KOPT-K1 (cell line): Measurements from ENCODE around the gene SHISA2.

Experiments
- H3K27ac ChIP-seq: fragments of 200-600 bp; sonication (generic); 2 replicates; pipeline ENCODE4 v1.5.1; 2016; ENCODE audit warnings: antibody characterized with exemption, mild to moderate bottlenecking, low read depth, low read length; ENCODE audit not compliant: poor library complexity, severe bottlenecking
- H3K36me3 ChIP-seq: fragments of 200-600 bp; sonication (generic); 2 replicates; pipeline ENCODE4 v1.5.1; 2017; ENCODE audit warnings: antibody characterized with exemption, mild to moderate bottlenecking, low read length, moderate library complexity; ENCODE audit not compliant: insufficient read depth
- H3K9me3 ChIP-seq: fragments of 200-600 bp; sonication (generic); 2 replicates; pipeline ENCODE4 v1.5.1; 2017; ENCODE audit warnings: antibody characterized with exemption, low read length, mild to moderate bottlenecking; ENCODE audit not compliant: insufficient read depth, poor library complexity, severe bottlenecking

The SHISA2 gene

GRCh38 chr13:26030331-26030730 is 21.5 kb downstream of the SHISA2 start:
- Histone ChIP-seq H3K9me3 (peaks cover 16% of the 10 kb centered on the region), H3K27ac (no peak overlapping the region), H3K36me3 (no peaks in the 10 kb centered on the region)

- Histone ChIP-seq H3K27ac (no peak overlapping the region), H3K9me3 (peaks cover 13% of the 10 kb centered on the region), H3K36me3 (no peaks in the 10 kb centered on the region)
Measured at GRCh38 chr13:26029581-26030136, 22.2 kb downstream of the SHISA2 start.

DNA sequence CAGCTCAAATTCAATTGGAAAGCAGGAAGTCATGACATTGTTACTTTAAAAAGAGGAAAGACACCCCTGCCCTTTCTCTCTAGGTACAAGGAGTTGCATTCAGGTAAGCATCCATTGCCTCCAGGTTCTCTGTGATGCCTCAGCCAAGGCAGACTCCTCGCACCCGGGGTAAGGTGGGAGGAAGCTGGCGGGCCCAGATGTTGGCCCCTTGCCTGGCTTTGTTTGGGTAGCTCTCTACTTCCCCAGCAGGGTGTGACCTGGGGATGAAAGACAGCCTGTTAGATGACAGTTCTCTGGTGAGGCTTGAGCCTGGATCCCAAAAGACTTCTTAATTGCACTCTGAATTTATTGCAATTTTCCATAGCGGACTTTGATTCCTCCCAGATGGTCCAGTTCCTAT is 25.6 kb downstream of the SHISA2 start:
- Histone ChIP-seq H3K9me3 (peaks cover 6% of the 10 kb centered on the region), H3K36me3 (peaks cover 8% of the 10 kb centered on the region), H3K27ac (peak overlapping the region; percentile 13)

- no peak overlapping the region for H3K27ac ChIP-seq
- peaks cover 12% of the 10 kb centered on the region for H3K36me3 ChIP-seq
- peaks cover 2% of the 10 kb centered on the region for H3K9me3 ChIP-seq
Measured at GRCh38 chr13:26025771-26026170, 26.0 kb downstream of the SHISA2 start.

- Histone ChIP-seq H3K36me3 (peaks cover 18% of the 10 kb centered on the region), H3K27ac (no peak overlapping the region), H3K9me3 (no peaks in the 10 kb centered on the region)
Measured at GRCh38 chr13:26025196-26025595, 26.6 kb downstream of the SHISA2 start.

- H3K9me3 ChIP-seq, result no peaks in the 10 kb centered on the region
- peaks cover 24% of the 10 kb centered on the region for H3K36me3 ChIP-seq
- no peak overlapping the region for H3K27ac ChIP-seq
Measured at GRCh38 chr13:26024558-26024957, 27.3 kb downstream of the SHISA2 start.

GRCh38 chr13:26022538-26023292 is 29.1 kb downstream of the SHISA2 start:
- peaks cover 24% of the 10 kb centered on the region for H3K36me3 ChIP-seq
- H3K9me3 ChIP-seq, result no peaks in the 10 kb centered on the region
- no peak overlapping the region for H3K27ac ChIP-seq

- Histone ChIP-seq H3K27ac (no peak overlapping the region), H3K9me3 (no peaks in the 10 kb centered on the region), H3K36me3 (peaks cover 24% of the 10 kb centered on the region)
Measured at GRCh38 chr13:26021956-26022355, 29.9 kb downstream of the SHISA2 start.

DNA sequence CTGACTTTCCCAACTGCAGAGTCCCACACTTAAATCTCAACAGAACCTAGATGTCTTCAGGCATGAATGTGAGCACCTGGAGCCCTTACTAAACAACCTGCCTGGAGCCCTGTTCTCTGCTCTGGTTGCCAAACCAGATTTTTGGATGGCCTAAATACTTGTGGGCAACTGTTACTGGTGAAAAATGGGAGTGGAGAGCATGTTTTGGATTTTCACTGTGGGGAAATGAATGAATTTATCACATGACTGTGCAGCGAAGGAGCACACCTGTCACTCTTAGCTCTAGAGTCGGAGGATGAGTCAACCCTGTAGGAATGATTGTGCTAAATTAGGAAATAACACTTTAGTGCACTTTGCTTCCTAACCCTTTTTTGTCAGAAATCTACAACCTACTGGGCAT is 30.3 kb downstream of the SHISA2 start:
- Histone ChIP-seq H3K36me3 (peaks cover 24% of the 10 kb centered on the region), H3K9me3 (no peaks in the 10 kb centered on the region), H3K27ac (no peak overlapping the region)

GRCh38 chr13:26020891-26021290 is 30.9 kb downstream of the SHISA2 start:
- H3K9me3 ChIP-seq, result no peaks in the 10 kb centered on the region
- H3K27ac ChIP-seq, result peak overlapping the region; percentile 48

DNA sequence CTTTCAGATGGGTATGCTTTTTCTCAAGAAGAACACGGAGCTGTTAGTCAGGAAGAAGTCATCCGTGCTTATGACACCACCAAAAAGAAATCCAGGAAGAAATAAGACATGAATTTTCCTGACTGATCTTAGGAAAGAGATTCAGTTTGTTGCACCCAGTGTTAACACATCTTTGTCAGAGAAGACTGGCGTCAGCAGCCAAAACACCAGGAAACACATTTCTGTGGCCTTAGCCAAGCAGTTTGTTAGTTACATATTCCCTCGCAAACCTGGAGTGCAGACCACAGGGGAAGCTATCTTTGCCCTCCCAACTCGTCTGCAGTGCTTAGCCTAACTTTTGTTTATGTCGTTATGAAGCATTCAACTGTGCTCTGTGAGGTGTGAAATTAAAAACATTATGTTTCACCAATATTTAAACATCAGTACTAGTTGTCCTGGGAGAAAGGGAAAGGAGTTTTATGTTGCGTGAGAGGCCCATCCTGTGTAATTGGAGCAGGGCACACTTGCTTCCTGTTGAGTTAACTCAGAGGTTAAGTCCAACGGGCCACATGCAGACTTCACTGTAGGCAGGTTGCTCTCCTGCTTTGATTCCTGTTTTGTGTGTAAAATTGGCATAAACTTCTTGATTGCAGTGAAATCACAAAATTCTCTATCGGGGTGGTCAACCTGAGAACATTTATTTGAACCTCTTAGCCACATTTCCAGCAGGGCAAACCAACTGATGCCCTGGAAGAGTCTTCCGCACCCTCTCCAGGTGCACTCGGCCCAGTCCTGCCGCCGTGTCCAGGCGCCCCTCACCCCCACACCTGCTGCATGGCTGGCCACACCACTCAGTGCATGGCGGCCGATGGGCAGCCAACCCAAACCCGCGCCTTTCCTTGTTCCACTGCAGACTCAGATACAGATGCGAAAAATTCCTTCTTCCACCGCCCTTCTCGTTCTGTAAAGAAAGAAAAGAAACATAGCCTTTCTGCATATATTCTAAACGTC is 31.6 kb downstream of the SHISA2 start:
- Histone ChIP-seq H3K27ac (peak overlapping the region; percentile 48), H3K9me3 (no peaks in the 10 kb centered on the region), H3K36me3 (peaks cover 24% of the 10 kb centered on the region)

More at GRCh38 chr13:26020891-26021290, 30.9 kb downstream of the SHISA2 start:
- peaks cover 24% of the 10 kb centered on the region for H3K36me3 ChIP-seq

DNA sequence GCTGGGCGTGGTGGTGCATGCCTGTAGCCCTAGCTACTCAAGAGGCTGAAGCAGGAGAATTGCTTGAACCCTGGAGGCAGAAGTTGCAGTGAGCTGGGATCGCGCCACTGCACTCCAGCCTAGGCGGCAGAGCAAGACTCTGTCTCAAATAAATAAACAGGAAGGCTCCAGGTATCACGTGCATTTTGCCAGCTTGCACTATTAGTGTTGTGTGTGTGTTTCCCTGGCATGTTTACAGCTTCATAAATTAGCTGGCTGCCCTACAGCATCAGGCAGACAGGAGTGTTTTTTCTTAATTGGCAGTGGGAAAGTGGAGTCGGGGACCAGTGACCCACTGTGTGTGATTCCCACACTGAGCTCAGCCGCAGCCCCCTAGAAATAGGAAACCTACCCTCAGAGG is 32.6 kb downstream of the SHISA2 start:
- Histone ChIP-seq H3K36me3 (peaks cover 24% of the 10 kb centered on the region), H3K27ac (peak overlapping the region; percentile 48), H3K9me3 (no peaks in the 10 kb centered on the region)

GRCh38 chr13:26017932-26018665 is 33.7 kb downstream of the SHISA2 start:
- H3K27ac ChIP-seq, result peak overlapping the region; percentile 56
- peaks cover 24% of the 10 kb centered on the region for H3K36me3 ChIP-seq
- no peaks in the 10 kb centered on the region for H3K9me3 ChIP-seq

DNA sequence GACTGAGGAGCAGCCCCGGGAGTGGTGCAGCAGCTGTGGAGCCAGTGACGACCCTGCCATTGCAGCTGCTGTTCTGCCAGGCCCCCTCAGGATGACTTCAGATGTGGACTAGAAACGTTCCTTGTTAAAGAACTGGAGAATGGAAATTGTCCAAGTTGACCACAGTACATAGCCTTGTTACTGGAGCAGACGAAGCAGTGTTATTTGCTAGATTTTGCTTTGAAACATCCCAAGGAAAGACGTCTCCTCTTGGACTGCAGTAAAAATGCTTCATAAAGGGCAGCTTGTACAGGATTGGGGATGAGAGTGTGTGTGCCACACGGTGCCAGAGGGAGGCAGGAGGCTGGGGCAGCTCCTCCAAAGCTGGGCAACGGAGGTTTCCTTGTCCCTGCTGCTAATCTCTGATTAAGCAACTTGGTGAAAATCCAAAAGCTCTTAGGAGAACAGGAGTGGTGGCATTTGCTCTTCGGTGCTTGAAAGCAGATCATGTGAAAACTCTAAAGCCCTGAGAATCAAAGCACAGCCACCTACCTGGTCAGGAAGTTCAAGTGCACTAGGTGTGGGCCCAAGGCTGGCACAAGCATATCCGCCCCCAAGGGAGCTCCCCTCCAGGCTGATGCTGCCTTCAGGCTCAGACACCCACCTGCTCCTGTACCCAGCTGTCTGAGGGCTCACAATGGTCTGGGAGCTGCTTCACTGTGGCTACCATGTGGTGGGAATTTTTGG is 34.5 kb downstream of the SHISA2 start:
- Histone ChIP-seq H3K27ac (peak overlapping the region; percentile 56), H3K9me3 (no peaks in the 10 kb centered on the region), H3K36me3 (peaks cover 24% of the 10 kb centered on the region)
